Mesodermal cell (in vitro differentiated cells): ENCODE data around the gene BMF.

Experiments
- H3K27ac ChIP-seq: 2 replicates; pipeline ENCODE4 v1.7.0; 2013; ENCODE audit warnings: mild to moderate bottlenecking, low read depth, low read length, moderate library complexity; ENCODE audit not compliant: severe bottlenecking
- H3K36me3 ChIP-seq: 2 replicates; pipeline ENCODE4 v1.7.1; 2013; ENCODE audit warnings: mild to moderate bottlenecking, low read length, moderate library complexity; ENCODE audit not compliant: control insufficient read depth, insufficient read depth
- H3K4me1 ChIP-seq: one replicate; pipeline ENCODE4 v1.7.1; 2013; ENCODE audit warnings: mild to moderate bottlenecking, low read length; ENCODE audit not compliant: insufficient read depth, control insufficient read depth, poor library complexity, severe bottlenecking
- H3K4me3 ChIP-seq: 2 replicates; pipeline ENCODE4 v1.7.0; 2013; ENCODE audit warnings: low read length, control low read depth, mild to moderate bottlenecking; ENCODE audit not compliant: insufficient read depth, poor library complexity, severe bottlenecking; ENCODE audit errors: extremely low read depth
- H3K9me3 ChIP-seq: 2 replicates; pipeline ENCODE4 v1.7.1; 2013; ENCODE audit warnings: mild to moderate bottlenecking, low read length, moderate library complexity; ENCODE audit not compliant: control insufficient read depth
- WGBS, 2 experiments: methylation state at CpG; one replicate each; pipeline ENCODE4 v1.1.5; 2013; ENCODE audit warnings: missing lambda C conversion rate in 2 of 2; ENCODE audit not compliant: insufficient coverage in 2 of 2; 5-methylcytosine and 5-hydroxymethylcytosine counted together

Gene BMF

DNA sequence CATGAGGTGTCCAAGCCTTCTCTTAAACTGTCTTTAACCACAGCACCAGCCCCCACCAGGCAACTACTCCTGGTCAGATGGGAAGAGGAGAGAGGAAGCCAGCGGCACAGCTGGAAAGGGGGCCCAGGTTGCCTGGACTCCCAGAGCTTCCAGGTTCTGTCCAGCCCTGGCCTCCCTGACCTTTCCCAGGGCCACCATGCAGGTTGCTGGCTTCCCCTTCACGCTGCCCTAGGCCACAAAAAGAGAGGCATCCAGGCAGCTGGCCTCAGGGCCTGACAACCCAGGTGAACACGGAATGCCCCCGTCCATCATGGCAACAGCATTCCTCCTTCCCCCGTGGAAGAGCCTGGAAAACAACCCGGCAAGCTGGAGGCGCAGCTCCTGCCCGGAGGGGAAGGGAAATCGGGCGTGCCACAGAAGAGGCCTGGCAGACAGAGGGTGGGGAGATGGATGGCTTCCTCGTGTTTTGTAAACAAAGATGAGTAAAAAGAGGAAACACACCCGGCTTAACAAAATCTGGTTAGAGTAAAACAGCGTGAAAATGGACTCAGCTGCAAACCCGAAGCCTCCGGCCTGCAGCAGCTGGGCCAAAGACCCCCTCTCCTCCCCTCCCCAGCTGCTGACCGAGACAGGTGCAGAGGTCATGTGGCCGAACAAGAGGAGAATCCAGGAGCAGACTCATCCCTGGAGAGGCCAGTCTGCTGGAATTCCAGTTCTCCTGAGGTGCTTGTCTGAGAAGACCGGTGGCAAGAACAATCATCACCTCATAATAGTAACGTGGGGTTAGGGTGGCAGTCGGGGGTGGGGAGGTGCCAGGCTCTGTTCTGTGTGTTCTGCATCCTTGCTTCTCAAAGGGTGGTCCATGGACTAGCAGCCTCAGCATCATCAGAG lies 15.5 kb downstream of the BMF start:
- Histone ChIP-seq H3K27ac (peak overlapping the region; percentile 82), H3K4me1 (peaks cover 85% of the 10 kb centered on the region)

DNA sequence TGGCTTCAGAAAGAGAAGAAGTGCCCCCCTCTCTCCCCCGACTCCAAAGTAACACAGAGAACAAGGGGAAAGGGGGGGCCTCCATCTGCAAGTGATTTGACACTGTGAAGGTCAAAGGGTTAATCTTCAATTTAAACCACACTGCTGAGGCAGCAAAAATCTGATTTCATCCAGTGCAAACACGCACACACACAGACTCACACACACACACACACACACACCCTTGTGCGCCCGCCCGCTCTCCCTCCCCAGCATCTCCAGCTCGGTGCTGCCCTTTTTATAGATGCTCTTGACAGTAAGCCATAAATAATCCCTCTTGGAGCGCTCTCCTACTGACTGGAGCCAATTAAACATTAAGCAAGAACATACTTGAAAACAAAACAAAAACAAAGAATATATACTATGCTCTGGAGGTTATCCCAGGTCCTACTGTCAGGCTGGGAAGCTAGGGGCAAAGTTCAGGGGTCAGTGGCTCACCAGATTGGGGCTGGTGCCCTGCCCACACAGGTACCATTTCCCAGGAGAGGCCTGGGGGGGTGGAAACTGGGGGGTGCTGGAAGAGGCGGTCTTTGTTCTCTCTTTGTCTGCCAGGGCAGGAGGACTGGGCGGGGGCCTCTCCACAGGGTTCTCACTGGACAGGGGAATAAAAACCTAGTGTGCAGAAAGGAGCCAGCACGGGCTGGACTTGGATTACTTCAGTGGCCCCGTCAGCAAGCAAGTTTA lies 16.3 kb downstream of the BMF start:
- peaks cover 71% of the 10 kb centered on the region for H3K36me3 ChIP-seq
- H3K9me3 ChIP-seq, result no peaks in the 10 kb centered on the region
- 64 to 74% methylated on average over 3 to 7 of the region's 11 CpGs for whole genome bisulfite sequencing, 2 experiments
- H3K4me1 ChIP-seq, result peaks cover 85% of the 10 kb centered on the region
- no peak overlapping the region for H3K4me3 ChIP-seq
- H3K27ac ChIP-seq, result peak overlapping the region; percentile 82

More for the DNA sequence above, 15.5 kb downstream of the BMF start:
- peaks cover 79% of the 10 kb centered on the region for H3K36me3 ChIP-seq
- 66 to 77% methylated on average over 9 to 14 of the region's 20 CpGs for WGBS, 2 experiments
- no peak overlapping the region for H3K4me3 ChIP-seq
- H3K9me3 ChIP-seq, result no peaks in the 10 kb centered on the region

GRCh38 chr15:40091861-40092255 lies 16.8 kb downstream of the BMF start:
- H3K9me3 ChIP-seq, result no peaks in the 10 kb centered on the region
- WGBS, 2 experiments, result no CpG with 5 or more reads among the region's 6 CpGs
- H3K36me3 ChIP-seq, result peaks cover 65% of the 10 kb centered on the region
- H3K27ac ChIP-seq, result peak overlapping the region; percentile 82
- peaks cover 85% of the 10 kb centered on the region for H3K4me1 ChIP-seq
- H3K4me3 ChIP-seq, result no peak overlapping the region

DNA sequence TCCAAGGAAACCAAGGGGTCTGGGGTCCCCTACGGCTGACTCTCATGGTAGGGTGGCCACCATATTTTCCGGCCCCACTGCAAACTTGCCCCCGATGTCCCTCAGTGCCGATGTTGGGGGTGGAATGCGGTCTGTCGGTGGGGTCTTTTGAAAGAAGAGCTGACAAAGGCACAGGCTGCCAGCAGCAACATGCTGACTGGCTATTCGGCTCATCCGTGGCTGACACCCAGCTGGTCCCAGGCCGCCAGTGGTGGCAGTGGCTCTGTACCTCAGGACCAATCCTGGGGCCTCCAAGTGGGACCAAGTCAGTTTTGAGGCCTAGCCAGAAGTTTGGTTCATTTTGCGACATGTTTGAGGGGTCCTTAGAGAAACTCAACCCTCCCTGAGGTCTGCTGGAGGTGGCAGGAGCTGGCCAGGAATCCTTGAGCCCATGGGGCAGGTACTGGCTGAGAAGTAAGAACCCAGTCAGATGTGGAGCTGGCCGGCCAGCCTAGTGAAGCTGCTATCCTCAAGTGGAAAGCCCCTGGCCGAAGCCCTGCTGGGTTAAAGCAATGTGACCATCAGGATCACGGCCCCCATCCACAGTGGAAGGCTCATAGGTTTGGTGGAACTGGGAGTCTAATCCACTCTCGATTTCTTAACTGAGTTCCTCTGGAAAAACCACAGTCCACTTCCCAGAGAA lies 17.8 kb downstream of the BMF start:
- Histone ChIP-seq H3K4me3 (no peak overlapping the region), H3K4me1 (peaks cover 80% of the 10 kb centered on the region), H3K9me3 (no peaks in the 10 kb centered on the region), H3K27ac (peak overlapping the region; percentile 82), H3K36me3 (peaks cover 56% of the 10 kb centered on the region)
- 96 to 97% methylated on average over 13 of the region's 14 CpGs for WGBS, 2 experiments

GRCh38 chr15:40088929-40089755 lies 19.5 kb downstream of the BMF start:
- H3K4me1 ChIP-seq, result peaks cover 88% of the 10 kb centered on the region
- 57 to 93% methylated on average over 2 to 3 of the region's 7 CpGs for WGBS, 2 experiments
- no peak overlapping the region for H3K4me3 ChIP-seq
- H3K9me3 ChIP-seq, result no peaks in the 10 kb centered on the region
- H3K27ac ChIP-seq, result peak overlapping the region; percentile 92
- peaks cover 39% of the 10 kb centered on the region for H3K36me3 ChIP-seq

GRCh38 chr15:40087991-40088928 lies 20.4 kb downstream of the BMF start:
- Histone ChIP-seq H3K9me3 (no peaks in the 10 kb centered on the region), H3K4me1 (peaks cover 88% of the 10 kb centered on the region), H3K4me3 (no peak overlapping the region), H3K36me3 (peaks cover 34% of the 10 kb centered on the region), H3K27ac (peak overlapping the region; percentile 92)
- 49 to 61% methylated on average over 5 to 7 of the region's 9 CpGs for WGBS, 2 experiments

DNA sequence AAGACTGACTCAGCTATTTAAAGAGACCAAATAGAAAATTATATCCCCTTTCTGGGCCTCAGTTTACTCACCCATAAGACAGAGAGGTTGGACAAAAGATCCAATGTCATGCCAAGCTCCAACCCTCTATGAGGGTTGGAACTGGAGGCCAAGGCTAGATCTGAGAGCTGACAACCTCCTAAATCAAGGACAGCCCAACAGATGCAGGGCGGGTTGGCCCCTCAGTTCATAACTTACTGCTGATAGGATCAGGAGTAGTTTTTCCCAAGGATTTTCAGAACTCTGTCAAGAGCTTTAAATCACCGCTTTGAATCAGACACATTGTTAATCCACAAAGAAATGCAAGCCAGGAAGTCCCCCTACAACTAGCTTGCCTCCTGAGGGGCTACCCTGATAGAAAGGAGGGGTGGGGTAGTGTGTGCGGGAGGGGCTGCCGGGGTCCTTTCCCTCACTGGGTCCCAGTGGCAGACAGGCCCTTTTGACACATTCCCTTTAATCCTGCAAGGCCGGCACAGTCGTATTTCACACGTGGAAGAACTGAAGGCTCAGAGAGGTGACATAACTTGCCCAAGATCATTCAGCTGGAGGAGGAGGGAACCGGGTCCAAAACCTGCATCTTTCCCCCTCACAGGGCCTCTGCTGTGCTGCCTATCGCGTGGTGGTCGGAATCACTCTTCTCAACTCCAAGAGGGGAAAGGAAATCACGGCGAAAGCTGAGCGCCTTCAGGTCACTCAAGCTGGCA lies 21.4 kb downstream of the BMF start:
- WGBS, 2 experiments, result 19 to 43% methylated on average over 4 to 9 of the region's 14 CpGs
- H3K36me3 ChIP-seq, result peaks cover 28% of the 10 kb centered on the region
- H3K27ac ChIP-seq, result peak overlapping the region; percentile 92
- no peaks in the 10 kb centered on the region for H3K9me3 ChIP-seq
- H3K4me1 ChIP-seq, result peaks cover 88% of the 10 kb centered on the region
- no peak overlapping the region for H3K4me3 ChIP-seq

DNA sequence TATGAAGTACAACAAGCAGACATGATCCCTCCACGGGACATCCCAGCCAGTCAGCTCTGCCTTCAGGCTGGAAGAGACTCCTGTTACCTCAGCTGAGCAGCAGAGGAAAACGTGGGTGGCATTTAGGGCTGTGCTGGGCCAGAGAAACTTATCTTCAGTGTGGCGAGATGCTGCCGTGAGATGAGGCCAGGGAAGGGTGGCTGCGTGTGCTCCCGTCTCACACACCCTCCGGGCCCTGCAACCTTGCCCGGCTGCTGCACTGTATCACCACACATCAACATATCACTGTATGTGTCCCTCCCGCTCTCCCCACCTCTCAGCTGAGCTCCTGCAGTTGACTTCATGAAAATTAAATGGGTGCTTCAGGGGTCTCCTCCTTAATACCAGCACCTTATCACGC lies 23.4 kb downstream of the BMF start:
- Histone ChIP-seq H3K36me3 (peaks cover 11% of the 10 kb centered on the region), H3K9me3 (no peaks in the 10 kb centered on the region), H3K4me1 (peaks cover 84% of the 10 kb centered on the region), H3K4me3 (no peak overlapping the region), H3K27ac (peak overlapping the region; percentile 3)
- 69 to 84% methylated on average over 6 to 9 of the region's 10 CpGs for WGBS, 2 experiments

- Histone ChIP-seq H3K27ac (no peak overlapping the region), H3K4me3 (no peak overlapping the region), H3K4me1 (peaks cover 81% of the 10 kb centered on the region), H3K9me3 (no peaks in the 10 kb centered on the region), H3K36me3 (peaks cover 4% of the 10 kb centered on the region)
- 93 to 97% methylated on average over 3 to 6 of the region's 9 CpGs for WGBS, 2 experiments
Measured at GRCh38 chr15:40084650-40085049, 24.0 kb downstream of the BMF start.
